ENCODE results near the gene LRCOL1.

The LRCOL1 gene

DNA sequence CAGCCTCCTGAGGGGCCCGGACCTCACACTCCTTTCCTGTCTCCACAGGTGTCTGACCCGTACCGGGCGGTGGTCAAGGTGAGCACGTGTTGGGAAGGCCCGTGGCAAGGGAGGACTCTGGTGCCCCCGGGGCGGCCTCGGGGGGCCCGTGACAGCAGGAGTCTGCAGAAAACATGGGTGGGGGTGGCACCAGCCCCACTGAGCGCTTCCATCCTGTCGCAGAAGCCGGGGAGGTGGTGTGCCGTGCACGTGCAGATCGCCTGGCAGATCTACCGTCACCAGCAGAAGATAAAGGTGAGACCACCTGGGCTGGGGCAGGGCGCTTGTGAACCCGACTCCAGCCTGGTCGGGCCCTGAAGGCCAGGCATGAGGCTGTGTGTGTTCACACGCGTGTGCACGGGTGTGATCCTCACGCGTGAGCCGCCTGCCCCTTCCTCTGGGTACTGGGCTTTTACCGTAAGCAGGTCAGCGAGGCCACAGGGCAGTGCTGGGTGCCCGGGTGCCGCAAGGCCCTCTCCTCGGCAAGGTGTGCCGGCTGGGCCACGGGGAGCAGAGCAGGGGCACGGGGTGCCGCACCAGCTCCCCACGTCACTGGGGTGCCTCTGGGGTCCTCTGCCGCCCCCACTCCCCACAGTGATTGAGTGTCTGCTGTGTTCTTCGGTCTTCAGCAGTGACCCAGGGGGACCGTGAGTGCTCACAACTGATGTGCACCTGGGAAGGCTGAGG lies 35.9 kb downstream of the LRCOL1 start:
- Histone ChIP-seq H3K4me2 (ENCODE audit: low read depth, low read length, poor library complexity, severe bottlenecking) (no peak overlapping the region), H3K79me2 (ENCODE audit: insufficient read depth, low read length) (no peaks in the 10 kb centered on the region), H3K4me1 (ENCODE audit: insufficient read depth, low read length, poor library complexity, severe bottlenecking) (peaks cover 1% of the 10 kb centered on the region), H3K9me2 (replicated peaks; ENCODE audit: low read depth, low read length) (no peaks in the 10 kb centered on the region), H3K36me3 (ENCODE audit: insufficient read depth, low read length) (peaks cover 80% of the 10 kb centered on the region; the same call in 1 of the 2 replicates), H3K9ac (ENCODE audit: low read depth, low read length, poor library complexity, severe bottlenecking) (no peak overlapping the region), H3K4me3 (ENCODE audit: low read length, poor library complexity, severe bottlenecking) (no peak overlapping the region), H3K27me3 (ENCODE audit: insufficient read depth, low read length, poor library complexity, severe bottlenecking) (no peaks in the 10 kb centered on the region), H2AFZ (ENCODE audit: low read length) (no peak overlapping the region), H4K20me1 (ENCODE audit: insufficient read depth, low read length, poor library complexity, severe bottlenecking) (peaks cover 14% of the 10 kb centered on the region), H3F3A (ENCODE audit: low read depth) (no peaks in the 10 kb centered on the region), H3K9me3 (ENCODE audit: insufficient read depth, low read depth, low read length) (no peaks in the 10 kb centered on the region)
- TF ChIP-seq EZH2phosphoT487 (IDR thresholded peaks at IDR 0.05; ENCODE audit: borderline replicate concordance): no peak
- TF ChIP-seq, protein P1, sequence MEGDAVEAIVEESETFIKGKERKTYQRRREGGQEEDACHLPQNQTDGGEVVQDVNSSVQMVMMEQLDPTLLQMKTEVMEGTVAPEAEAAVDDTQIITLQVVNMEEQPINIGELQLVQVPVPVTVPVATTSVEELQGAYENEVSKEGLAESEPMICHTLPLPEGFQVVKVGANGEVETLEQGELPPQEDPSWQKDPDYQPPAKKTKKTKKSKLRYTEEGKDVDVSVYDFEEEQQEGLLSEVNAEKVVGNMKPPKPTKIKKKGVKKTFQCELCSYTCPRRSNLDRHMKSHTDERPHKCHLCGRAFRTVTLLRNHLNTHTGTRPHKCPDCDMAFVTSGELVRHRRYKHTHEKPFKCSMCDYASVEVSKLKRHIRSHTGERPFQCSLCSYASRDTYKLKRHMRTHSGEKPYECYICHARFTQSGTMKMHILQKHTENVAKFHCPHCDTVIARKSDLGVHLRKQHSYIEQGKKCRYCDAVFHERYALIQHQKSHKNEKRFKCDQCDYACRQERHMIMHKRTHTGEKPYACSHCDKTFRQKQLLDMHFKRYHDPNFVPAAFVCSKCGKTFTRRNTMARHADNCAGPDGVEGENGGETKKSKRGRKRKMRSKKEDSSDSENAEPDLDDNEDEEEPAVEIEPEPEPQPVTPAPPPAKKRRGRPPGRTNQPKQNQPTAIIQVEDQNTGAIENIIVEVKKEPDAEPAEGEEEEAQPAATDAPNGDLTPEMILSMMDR (conservative IDR thresholded peaks at IDR 0.05; ENCODE audit: low read length): no peak

DNA sequence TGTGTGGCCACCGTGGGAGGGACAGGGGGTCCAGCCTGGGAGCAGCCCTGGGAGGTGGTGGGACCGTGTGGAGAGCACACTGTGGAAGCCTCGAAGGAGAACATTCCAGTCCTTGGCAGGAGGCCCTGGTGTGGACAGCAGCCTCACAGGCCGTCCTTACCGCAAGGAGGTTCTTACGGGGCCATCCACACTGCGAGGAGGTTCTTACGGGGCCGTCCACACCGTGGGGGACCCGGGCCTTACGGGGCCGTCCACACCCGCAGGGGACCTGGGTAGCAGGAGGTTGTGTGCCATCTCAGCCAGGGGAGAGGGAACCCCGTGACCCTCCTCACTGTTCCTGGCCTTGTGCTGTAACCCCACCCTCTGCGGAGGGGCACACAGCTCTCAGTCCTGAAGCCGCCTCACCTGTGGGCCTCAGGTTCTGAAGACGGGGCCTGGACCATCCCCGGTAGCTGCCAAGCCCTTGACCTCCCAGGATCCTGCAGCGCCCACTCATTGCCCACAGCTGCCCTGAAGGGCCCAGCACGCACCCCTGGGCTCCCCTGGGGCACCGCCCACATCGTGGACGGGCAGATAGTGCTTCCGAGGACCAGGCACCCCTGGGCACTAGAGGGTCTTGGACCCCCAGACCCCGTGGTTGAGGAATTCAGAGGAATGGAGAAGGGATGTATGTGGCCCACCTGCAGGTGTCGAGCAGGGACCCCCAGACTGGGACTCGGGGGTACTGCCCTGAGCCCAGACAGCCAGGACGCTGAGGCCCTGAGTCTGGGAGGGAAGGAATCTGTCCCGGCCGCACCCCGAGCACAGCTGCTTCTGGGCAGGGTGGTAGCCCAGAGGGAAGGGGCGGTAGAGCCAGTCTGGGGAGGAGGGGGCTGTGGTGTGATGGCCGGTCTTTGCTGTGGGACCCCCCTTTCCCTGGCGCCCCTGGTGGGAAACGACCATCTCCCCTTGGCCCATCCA lies 37.3 kb downstream of the LRCOL1 start:
- H4K20me1 ChIP-seq (ENCODE audit: insufficient read depth, low read length, poor library complexity, severe bottlenecking): peaks cover 24% of the 10 kb centered on the region
- no peak overlapping the region for H3K4me2 ChIP-seq (ENCODE audit: low read depth, low read length, poor library complexity, severe bottlenecking)
- no peak overlapping the region for H3K9ac ChIP-seq (ENCODE audit: low read depth, low read length, poor library complexity, severe bottlenecking)
- H3K79me2 ChIP-seq (ENCODE audit: insufficient read depth, low read length): peaks cover 11% of the 10 kb centered on the region; the same call in 1 of the 2 replicates
- no peaks in the 10 kb centered on the region for H3F3A ChIP-seq (ENCODE audit: low read depth)
- peaks cover 4% of the 10 kb centered on the region for H3K4me1 ChIP-seq (ENCODE audit: insufficient read depth, low read length, poor library complexity, severe bottlenecking)
- no peaks in the 10 kb centered on the region for H3K9me2 ChIP-seq (replicated peaks; ENCODE audit: low read depth, low read length)
- no peak overlapping the region for H2AFZ ChIP-seq (ENCODE audit: low read length)
- peaks cover 81% of the 10 kb centered on the region; the same call in 1 of the 2 replicates for H3K36me3 ChIP-seq (ENCODE audit: insufficient read depth, low read length)
- no peaks in the 10 kb centered on the region for H3K27me3 ChIP-seq (ENCODE audit: insufficient read depth, low read length, poor library complexity, severe bottlenecking)
- no peak overlapping the region for H3K4me3 ChIP-seq (ENCODE audit: low read length, poor library complexity, severe bottlenecking)
- no peaks in the 10 kb centered on the region for H3K9me3 ChIP-seq (ENCODE audit: insufficient read depth, low read depth, low read length)
- TF ChIP-seq EZH2phosphoT487 (IDR thresholded peaks at IDR 0.05; ENCODE audit: borderline replicate concordance): no peak
- TF ChIP-seq, protein P1 (conservative IDR thresholded peaks at IDR 0.05; ENCODE audit: low read length): no peak

DNA sequence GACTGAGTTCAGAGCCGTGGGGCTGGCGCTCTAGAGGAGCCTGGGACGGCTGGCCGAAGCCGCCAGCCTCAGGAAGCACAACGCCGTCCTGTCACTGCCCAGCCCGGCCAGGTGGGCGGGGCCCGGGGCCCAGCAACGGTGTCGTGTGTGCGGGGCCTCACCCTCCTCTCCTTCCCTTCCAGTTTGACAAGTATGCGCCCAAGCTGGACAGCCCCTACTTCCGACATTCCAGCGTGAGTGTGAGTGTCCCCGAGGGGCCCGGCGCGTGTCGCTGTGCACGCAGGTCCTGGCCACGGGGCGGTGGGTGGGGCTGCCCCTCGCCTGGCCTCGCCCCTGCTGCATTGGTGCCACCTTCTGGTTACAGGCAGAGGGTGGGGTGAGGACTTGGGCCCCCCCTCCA lies 38.3 kb downstream of the LRCOL1 start:
- Histone ChIP-seq H3K27me3 (ENCODE audit: insufficient read depth, low read length, poor library complexity, severe bottlenecking) (no peaks in the 10 kb centered on the region), H3K9me2 (replicated peaks; ENCODE audit: low read depth, low read length) (no peaks in the 10 kb centered on the region), H3K4me3 (ENCODE audit: low read length, poor library complexity, severe bottlenecking) (no peak overlapping the region), H3K36me3 (ENCODE audit: insufficient read depth, low read length) (peaks cover 78% of the 10 kb centered on the region; the same call in 1 of the 2 replicates), H3K4me1 (ENCODE audit: insufficient read depth, low read length, poor library complexity, severe bottlenecking) (peaks cover 4% of the 10 kb centered on the region), H4K20me1 (ENCODE audit: insufficient read depth, low read length, poor library complexity, severe bottlenecking) (peaks cover 31% of the 10 kb centered on the region), H3K4me2 (ENCODE audit: low read depth, low read length, poor library complexity, severe bottlenecking) (no peak overlapping the region), H3K9ac (ENCODE audit: low read depth, low read length, poor library complexity, severe bottlenecking) (no peak overlapping the region), H3K79me2 (ENCODE audit: insufficient read depth, low read length) (peaks cover 21% of the 10 kb centered on the region; the same call in 1 of the 2 replicates), H3K9me3 (ENCODE audit: insufficient read depth, low read depth, low read length) (no peaks in the 10 kb centered on the region), H3F3A (ENCODE audit: low read depth) (no peaks in the 10 kb centered on the region), H2AFZ (ENCODE audit: low read length) (no peak overlapping the region)
- no peak for TF ChIP-seq EZH2phosphoT487 (IDR thresholded peaks at IDR 0.05; ENCODE audit: borderline replicate concordance)
- TF ChIP-seq, protein P1 (conservative IDR thresholded peaks at IDR 0.05; ENCODE audit: low read length): no peak
